ENCODE measurements around the gene TAF6. TPM values are rescaled to one million over a fixed set of nuclear protein-coding genes. Genes with fewer than 3 reads are reported as not detected.
A peak's percentile ranks its signal among the peaks of the same experiment; 100 is the strongest.

The TAF6 gene
- total RNA-seq, 1 donor from 2014 or later = 63.7 TPM

GRCh38 chr7:100157334-100158228 is 38.4 kb upstream of the TAF6 start:
- no peaks in the 10 kb centered on the region for H3K27me3 Mint-ChIP-seq (ENCODE audit: low read depth)
- peaks cover 1% of the 10 kb centered on the region for H3K36me3 Mint-ChIP-seq
- no peak for DNase-seq (ENCODE audit: low spot score in 2 of 2, unreplicated experiment in 2 of 2)
- TF ChIP-seq CTCF (IDR thresholded peaks at IDR 0.05; ENCODE audit: unreplicated experiment) = no peak
- peak overlapping the region; percentile 68 for H3K4me3 Mint-ChIP-seq
- H3K27ac Mint-ChIP-seq = peak overlapping the region; percentile 67
- no peaks in the 10 kb centered on the region for H3K9me3 Mint-ChIP-seq
- peaks cover 11% of the 10 kb centered on the region for H3K4me1 Mint-ChIP-seq

- no peaks in the 10 kb centered on the region for H3K9me3 Mint-ChIP-seq
- H3K4me3 Mint-ChIP-seq = peak overlapping the region; percentile 68
- H3K4me1 Mint-ChIP-seq = peaks cover 10% of the 10 kb centered on the region
- peaks cover 5% of the 10 kb centered on the region for H3K36me3 Mint-ChIP-seq
- no peak for DNase-seq (ENCODE audit: low spot score in 2 of 2, unreplicated experiment in 2 of 2)
- no peak for TF ChIP-seq CTCF (IDR thresholded peaks at IDR 0.05; ENCODE audit: unreplicated experiment)
- H3K27ac Mint-ChIP-seq = peak overlapping the region; percentile 53
- H3K27me3 Mint-ChIP-seq (ENCODE audit: low read depth) = no peaks in the 10 kb centered on the region
Observed at GRCh38 chr7:100157069-100157333, 37.8 kb upstream of the TAF6 start.

GRCh38 chr7:100156331-100157068 is 37.3 kb upstream of the TAF6 start:
- Mint-ChIP-seq H3K4me3 (peak overlapping the region; percentile 68), H3K36me3 (peaks cover 5% of the 10 kb centered on the region), H3K27ac (peak overlapping the region; percentile 53), H3K4me1 (peaks cover 10% of the 10 kb centered on the region), H3K27me3 (ENCODE audit: low read depth) (no peaks in the 10 kb centered on the region), H3K9me3 (no peaks in the 10 kb centered on the region)
- DNase-seq (ENCODE audit: low spot score in 2 of 2, unreplicated experiment in 2 of 2) = no peak
- no peak for TF ChIP-seq CTCF (IDR thresholded peaks at IDR 0.05; ENCODE audit: unreplicated experiment)

GRCh38 chr7:100155553-100156317 is 36.6 kb upstream of the TAF6 start:
- no peaks in the 10 kb centered on the region for H3K27me3 Mint-ChIP-seq (ENCODE audit: low read depth)
- H3K36me3 Mint-ChIP-seq = peaks cover 5% of the 10 kb centered on the region
- H3K4me3 Mint-ChIP-seq = no peak overlapping the region
- H3K27ac Mint-ChIP-seq = no peak overlapping the region
- H3K4me1 Mint-ChIP-seq = peaks cover 10% of the 10 kb centered on the region
- TF ChIP-seq CTCF (IDR thresholded peaks at IDR 0.05; ENCODE audit: unreplicated experiment) = no peak
- DNase-seq (ENCODE audit: low spot score in 2 of 2, unreplicated experiment in 2 of 2) = no peak
- H3K9me3 Mint-ChIP-seq = no peaks in the 10 kb centered on the region

- Mint-ChIP-seq H3K27me3 (ENCODE audit: low read depth) (no peaks in the 10 kb centered on the region), H3K27ac (no peak overlapping the region), H3K4me1 (peaks cover 16% of the 10 kb centered on the region), H3K36me3 (peaks cover 10% of the 10 kb centered on the region), H3K9me3 (no peaks in the 10 kb centered on the region), H3K4me3 (no peak overlapping the region)
- TF ChIP-seq CTCF (IDR thresholded peaks at IDR 0.05; ENCODE audit: unreplicated experiment) = no peak
- no peak for DNase-seq (ENCODE audit: low spot score in 2 of 2, unreplicated experiment in 2 of 2)
Observed at GRCh38 chr7:100154651-100155491, 35.7 kb upstream of the TAF6 start.
